ENCODE measurements around the gene CUEDC1.

Gene CUEDC1

DNA sequence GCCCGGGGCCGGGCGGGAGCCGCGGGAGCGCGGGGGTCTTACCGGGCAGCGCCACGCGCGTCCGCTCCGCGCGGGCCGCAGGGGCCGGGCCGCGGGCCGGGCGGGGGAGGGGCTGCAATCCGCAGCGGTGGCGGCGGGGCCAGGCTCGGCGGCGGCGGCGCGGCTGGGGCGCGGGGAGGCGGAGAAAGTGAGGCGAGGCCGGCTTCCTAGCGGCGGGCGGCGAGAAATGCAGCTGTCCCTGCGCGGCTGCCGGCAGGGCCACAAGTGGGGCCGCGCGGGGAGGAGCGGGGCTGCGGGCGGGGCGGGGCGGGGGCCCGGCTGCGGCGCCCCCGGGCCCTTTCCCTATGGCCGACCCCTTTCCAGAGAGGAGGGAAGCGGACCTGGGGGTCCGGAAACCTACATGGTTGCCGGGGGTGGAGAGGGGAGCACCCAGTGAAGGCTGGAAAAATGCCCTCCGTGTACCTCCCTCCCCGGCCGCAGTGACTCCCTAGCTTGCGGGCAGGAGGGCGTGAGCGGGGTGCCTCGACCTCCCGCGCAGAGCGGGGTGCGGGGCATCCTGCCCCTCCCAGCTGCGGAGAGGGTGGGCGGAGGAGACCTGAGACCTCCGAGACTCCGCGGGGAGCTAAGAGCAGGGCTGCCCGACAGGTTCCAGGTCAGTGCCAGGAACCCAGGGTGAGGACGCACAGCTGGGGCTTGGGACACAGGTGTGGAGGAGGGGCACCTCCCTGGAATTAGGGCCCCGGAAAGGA lies at the start of gene CUEDC1:
Gene CUEDC1, minus strand, starts transcription at position 230 of the 749 bp plus-strand sequence. CDS start 69,848 bp downstream, outside the sequence.
- DNase-seq, result peak in 1 of 2 experiments; percentile 60

- no peak for DNase-seq
Measured at GRCh38 chr17:58004060-58004459, 48.8 kb upstream of the CUEDC1 start.

GRCh38 chr17:58002973-58003372 lies 47.8 kb upstream of the CUEDC1 start:
- no peak for DNase-seq

DNA sequence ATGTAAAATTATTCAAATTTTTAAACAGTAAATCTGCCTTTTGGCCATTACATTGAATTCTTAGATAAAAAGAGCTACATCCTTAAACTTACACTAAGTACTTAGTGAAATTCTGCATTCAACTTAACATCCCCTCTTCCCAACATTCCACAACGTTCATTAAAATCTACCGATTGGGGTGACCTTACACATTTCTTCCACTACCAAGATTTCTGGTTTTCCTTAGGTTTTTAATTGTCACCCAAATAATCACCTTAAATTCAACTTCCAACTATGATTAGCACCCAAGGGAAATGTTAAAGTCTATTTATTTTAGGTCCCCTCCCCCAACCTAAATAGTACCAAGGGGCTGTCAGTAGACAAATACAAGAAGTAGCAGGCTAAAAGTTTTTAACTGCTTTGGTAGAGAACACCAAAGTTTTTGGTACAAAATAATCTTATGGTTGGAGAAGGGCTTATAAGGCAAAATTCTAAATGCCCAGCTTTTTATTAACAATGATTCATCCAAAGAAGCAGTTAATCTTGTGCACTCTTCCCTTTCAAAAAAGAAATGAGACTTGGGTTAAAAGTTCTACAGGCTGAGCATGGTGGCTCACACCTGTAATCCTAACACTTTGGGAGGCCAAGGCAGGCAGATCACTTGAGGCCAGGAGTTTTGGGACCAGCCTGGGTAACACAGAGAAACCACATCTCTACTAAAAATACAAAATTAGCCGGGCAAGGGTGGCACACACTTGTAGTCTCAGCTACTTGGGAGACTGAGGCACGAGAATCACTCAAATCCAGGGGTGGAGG lies 47.1 kb upstream of the CUEDC1 start:
- no peak for DNase-seq

DNA sequence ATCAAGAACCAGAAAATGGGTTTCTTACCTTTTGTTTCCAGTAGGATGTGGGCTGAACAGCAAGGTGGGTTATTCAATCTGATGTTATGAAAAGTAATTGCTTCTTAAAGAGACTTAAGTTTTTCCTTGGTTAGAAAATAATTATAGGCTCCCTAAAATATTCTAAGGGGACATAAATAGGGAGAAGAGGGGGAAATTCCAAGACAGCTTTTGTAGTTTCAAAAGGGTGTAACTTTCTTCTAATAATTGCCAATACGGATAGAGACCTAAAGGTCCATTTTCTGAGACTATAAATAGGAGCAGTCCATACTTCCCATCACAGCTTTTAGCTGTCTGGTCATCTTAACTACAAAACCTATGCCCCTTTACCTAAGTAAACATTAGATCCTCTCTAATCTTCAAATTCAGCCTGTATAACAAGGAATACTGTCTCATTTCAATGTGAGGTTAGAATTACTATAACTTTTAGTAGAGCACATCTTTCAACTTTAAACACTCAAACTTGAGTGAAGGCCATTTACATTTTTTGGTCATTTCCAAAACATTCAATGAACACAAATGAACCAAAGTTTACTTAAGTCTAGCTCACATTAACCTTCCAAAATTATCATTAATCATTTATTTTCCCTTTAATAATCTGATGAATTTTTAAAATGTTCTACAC lies 46.4 kb upstream of the CUEDC1 start:
- DNase-seq, result no peak

GRCh38 chr17:57999496-58000017 lies 44.3 kb upstream of the CUEDC1 start:
- DNase-seq, result peak; percentile 16 to 77

DNA sequence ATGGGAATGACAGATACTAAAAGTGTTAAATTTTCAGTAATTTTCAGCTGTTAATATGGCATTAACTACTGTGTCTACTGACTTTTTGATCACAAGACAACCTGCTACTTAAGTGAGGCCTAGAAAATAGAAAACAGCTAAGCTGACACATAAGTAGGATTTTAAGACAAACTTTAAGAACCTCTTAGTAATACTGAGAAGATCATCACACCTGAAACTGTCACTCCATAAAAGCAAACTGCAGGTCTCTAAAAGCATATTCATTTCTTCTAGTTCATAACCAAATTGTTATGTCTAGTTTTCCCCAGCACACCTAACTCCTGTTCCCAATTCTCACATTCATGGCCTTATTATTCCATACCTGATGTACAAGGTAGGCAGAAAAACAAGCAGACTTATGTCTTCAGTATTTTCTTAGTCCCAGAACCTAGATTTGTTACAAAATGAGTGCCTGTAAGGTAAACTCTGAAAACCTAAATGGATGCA lies 43.8 kb upstream of the CUEDC1 start:
- no peak for DNase-seq

DNA sequence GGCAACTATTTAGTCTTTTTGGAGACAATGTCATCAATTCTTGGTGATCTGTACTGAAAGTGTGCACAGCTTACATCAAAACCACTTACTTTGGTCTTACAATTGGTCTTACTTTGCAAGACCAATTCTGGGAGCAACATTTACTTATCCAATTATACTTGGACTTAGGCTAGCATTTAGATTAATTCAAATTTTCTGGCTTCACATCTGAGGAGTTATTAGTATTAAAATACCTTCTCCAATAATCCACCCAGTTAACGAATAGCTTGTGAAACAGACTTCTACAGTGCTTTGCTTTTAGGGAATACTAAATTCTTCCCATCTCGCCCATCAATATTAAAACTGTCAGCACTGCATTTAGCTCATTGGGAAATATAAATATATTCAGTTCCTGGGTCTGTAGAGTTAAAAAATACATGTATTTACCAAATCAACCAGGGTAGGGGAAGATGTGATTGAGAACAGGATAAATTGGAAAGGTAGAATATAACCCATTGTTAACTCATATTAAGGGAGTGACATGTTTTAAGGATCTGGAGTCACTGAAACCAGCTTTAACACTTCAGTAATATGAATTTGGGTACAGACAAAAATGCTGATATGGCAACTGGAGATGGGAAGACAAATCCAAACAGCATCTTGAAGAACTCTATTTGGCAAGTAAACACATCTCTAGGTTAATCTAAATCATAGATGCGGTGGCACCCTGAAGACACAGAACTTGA lies 42.0 kb upstream of the CUEDC1 start:
- DNase-seq, result no peak

DNA sequence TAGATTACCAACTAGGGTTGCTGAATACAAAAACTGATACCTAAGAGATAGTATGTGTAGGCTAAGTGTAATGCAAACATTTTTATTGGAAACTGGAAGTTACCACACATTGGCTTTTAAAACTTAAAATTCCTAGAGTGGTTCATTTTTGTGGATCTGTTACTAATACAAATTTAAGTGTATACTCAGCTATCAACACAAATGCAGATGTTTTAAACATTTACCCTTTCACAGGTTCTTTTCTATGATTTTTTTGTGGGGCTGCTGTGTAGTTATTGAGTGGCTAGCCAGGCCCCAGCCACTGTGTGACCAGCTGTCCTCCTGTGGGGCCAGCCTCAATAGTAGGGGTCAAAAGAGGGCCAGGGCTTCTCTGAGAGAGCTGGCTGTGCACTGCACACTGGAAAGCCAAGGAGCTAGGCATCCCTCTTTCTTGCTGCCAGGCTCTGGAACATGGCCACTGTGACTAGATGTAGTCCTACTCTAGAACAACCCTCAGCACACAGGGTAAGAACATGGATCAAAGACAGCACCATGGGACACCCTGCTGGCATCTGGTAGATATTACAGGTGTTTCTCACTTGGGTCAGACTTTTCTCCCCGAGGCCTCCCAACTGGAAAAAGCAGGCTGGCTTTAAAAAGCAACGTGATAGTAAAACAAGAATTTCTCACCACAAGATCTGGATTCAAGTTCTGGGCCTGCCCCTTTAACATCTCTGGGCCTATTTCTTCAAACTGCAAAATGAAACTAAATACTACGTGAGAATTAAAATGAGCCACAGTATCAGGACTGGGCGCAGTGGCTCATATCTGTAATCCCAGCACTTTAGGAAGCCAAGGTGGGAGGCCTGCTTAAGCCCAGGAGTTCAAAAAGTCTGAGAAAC lies 40.1 kb upstream of the CUEDC1 start:
- peak; percentile 50 to 59 for DNase-seq

DNA sequence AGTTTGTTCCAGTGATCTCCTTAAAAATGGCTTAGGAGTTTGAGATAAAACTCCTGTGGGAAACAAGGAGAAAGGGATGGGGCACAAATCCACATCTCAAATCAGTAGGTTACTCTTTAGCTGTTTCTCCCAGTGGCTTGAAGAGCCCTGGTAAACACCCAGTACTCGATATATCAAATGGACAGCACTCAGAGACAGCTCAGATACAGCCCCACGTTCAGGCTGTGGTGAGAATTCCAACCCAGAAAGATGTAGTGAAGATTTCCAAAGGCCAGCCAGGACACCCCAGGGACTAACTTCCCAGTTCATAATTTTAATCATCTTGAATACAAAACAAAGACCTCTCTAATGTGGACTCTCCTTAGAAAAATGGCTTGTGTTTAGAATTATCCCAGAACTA lies 39.2 kb upstream of the CUEDC1 start:
- DNase-seq, result no peak

GRCh38 chr17:57993471-57994365 lies 38.5 kb upstream of the CUEDC1 start:
- DNase-seq, result no peak

GRCh38 chr17:57991537-57991936 lies 36.3 kb upstream of the CUEDC1 start:
- no peak for DNase-seq

- DNase-seq, result no peak
Measured at GRCh38 chr17:57990037-57990436, 34.8 kb upstream of the CUEDC1 start.

DNA sequence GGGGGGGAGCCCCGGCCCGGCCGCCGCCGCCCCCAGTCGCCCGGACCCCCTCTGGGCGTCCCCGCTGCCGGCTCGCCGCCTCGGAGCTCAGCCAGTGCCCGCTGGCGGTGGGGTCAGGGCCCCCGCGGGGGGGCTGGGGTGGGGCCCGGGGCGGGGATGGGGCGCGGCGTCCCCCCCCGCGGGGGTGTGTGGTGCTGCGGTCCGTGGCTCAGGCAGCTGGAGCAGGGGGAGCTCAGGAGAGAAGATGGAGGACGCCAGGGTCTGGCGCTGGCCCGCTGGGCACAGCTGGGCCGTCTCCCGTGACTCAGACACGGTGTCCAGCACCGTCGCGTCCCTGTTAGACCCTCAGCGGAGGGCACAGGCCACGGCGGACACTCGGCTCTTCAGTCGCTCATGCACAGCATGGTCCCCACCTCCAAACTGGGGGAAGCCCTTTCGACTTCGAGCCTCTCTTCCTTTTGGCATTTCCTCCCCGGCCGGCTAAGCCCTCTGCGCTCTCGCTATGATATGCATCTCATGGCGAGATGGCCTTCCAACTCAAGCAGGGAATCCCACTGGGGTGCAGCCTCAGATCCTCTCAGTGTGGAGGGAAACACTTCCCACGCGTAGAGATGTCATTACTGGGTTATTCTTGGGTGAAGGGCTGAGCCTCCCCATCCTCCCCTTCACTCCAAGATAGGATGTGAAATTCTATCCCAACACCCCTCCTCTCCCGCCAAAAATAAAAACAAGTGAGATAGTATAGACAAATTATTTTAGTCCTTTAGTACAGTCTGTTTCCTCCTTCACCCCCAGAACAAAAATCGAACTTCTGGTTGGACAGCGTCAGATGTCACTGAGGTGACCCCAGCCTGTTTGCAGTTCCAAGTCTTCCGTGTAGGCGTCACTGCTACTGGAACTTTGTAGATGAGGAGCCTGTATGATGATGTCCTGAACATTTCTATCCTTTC lies 33.4 kb upstream of the CUEDC1 start:
- peak; percentile 60 to 85 for DNase-seq

DNA sequence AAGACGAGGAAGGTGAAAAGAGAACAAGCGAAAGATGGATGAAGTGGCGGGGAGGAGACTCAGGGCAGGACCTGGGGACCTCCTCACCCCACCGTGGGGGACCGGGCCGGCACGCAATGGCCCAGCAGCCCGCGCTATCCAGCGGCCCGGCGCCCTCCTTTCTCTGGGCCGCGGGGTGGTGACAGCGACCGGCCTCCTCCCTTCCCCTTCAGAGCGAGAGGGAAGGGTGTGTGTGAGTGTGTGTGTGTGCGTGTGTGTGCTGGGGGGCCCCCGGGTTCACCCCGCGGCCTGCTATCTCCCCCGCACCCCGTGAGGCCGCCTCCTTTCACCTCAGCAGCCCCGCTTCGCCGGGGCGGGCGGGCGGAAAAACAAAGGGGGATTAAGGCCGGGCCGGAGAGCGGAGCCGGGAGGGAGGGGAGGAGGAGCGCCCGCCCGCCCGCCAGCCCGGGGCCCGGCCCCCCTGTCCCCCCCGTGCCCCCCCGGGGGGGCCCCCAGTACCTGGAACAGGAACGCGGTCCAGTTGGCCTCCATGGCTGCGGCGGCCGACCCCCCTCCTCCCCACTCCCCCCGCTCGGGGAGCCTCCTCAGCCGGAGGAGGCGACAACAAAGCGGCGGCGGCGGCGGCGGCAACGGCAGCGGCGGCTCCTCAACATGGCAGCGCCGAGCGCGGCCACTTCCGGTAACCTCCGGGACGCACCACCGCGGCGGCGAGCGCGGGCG lies 32.5 kb upstream of the CUEDC1 start, which contains the start of gene VEZF1:
Gene VEZF1, minus strand, starts transcription at position 674 of the 720 bp plus-strand sequence. Its CDS starts 143 bp downstream, at position 531.
- peak; percentile 60 to 85 for DNase-seq

GRCh38 chr17:57986841-57987580 lies 31.8 kb upstream of the CUEDC1 start:
- DNase-seq, result no peak

DNA sequence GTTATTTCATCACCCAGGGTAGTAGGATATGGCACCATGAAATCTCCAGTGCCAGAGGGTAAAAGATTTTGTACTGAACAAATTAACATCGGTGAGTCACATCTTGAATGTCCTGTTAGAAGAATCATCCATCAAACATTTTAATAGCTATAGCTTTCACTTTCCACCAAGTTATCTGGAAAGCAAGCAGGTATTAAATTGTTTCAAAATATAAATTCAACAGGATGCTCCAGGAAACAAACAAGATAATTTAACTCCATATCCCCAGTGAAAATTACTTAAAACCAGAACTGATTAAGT lies 30.4 kb upstream of the CUEDC1 start:
- no peak for DNase-seq

All from NCI-H1930 (cell line).